ENCODE data around the gene VAV2.
"Not testable (repeated sequence)": the region's sequence is repeated elsewhere in the genome, so short reads cannot be mapped to it uniquely, and the experiment has no call there.

DNA sequence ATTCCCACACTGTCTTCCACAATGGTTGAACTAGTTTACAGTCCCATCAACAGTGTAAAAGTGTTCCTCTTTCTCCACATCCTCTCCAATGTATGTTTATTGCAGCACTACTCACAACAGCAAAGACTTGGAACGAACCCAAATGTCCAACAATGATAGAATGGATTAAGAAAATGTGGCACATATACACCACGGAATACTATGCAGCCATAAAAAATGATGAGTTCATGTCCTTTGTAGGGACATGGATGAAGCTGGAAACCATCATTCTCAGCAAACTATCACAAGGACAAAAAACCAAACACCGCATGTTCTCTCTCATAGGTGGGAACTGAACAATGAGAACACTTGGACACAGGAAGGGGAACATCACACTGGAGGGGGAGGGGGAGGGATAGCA is 225.9 kb downstream of the VAV2 start:
- TF ChIP-seq, protein P1, sequence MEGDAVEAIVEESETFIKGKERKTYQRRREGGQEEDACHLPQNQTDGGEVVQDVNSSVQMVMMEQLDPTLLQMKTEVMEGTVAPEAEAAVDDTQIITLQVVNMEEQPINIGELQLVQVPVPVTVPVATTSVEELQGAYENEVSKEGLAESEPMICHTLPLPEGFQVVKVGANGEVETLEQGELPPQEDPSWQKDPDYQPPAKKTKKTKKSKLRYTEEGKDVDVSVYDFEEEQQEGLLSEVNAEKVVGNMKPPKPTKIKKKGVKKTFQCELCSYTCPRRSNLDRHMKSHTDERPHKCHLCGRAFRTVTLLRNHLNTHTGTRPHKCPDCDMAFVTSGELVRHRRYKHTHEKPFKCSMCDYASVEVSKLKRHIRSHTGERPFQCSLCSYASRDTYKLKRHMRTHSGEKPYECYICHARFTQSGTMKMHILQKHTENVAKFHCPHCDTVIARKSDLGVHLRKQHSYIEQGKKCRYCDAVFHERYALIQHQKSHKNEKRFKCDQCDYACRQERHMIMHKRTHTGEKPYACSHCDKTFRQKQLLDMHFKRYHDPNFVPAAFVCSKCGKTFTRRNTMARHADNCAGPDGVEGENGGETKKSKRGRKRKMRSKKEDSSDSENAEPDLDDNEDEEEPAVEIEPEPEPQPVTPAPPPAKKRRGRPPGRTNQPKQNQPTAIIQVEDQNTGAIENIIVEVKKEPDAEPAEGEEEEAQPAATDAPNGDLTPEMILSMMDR (IDR thresholded peaks at IDR 0.05), result not testable (repeated sequence)
- TF ChIP-seq POLR2A (IDR thresholded peaks at IDR 0.05), result not testable (repeated sequence)

Measured in uterus (tissue), 2 donors.